Central memory CD8-positive, alpha-beta T cell (primary cell): ENCODE measurements around the gene ETV6.

Experiments used
- ATAC-seq: fragments of 150-1000 bp; cut with Tn5 transposase; replicated peaks from 2 replicates; pipeline ENCODE4 v1.10.0; 2022; ENCODE audit warnings: mild to moderate bottlenecking, moderate FRiP score, moderate number of reproducible peaks; ENCODE audit not compliant: poor library complexity, severe bottlenecking; ENCODE audit errors: extremely low read depth
- DNase-seq, 2 donors: peaks; one replicate each; pipeline ENCODE4 v3.0.0; 2021; ENCODE audit warnings: low spot score in 2 of 2
- H3K27ac Mint-ChIP-seq: one replicate; pipeline ENCODE4 v1.8.0; 2022; ENCODE audit warnings: low read depth, mild to moderate bottlenecking, moderate library complexity, mixed read lengths
- H3K27me3 Mint-ChIP-seq: one replicate; pipeline ENCODE4 v1.8.0; 2022; ENCODE audit warnings: mixed read lengths
- H3K36me3 Mint-ChIP-seq: one replicate; pipeline ENCODE4 v1.8.0; 2022; ENCODE audit warnings: mild to moderate bottlenecking, moderate library complexity, mixed read lengths; ENCODE audit not compliant: insufficient read depth
- H3K4me1 Mint-ChIP-seq: one replicate; pipeline ENCODE4 v1.8.0; 2022; ENCODE audit warnings: mixed read lengths
- H3K4me3 Mint-ChIP-seq: one replicate; pipeline ENCODE4 v1.8.0; 2022; ENCODE audit warnings: mild to moderate bottlenecking, moderate library complexity, mixed read lengths
- H3K9me3 Mint-ChIP-seq: one replicate; pipeline ENCODE4 v1.8.0; 2022; ENCODE audit warnings: mixed read lengths

The ETV6 gene

DNA sequence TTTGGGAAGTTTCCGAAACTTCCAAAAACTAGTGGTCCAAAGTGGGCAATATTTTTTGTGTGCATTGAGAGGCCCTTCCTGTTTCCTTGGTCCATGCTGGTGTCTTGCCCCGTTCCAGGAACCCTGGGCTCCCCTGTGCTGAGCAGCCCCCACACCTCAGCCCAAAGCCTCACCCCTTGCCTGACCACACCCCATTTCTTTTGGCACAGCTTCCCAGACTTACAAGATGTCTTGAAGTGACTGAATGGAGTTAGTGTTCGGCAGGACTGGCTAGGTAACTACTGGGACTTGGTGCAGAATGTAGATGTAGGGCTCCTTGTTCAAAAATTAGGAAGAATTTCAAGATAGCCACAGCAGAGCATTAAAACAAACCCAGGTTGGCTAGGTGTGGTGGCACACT is 68.6 kb downstream of the ETV6 start:
- no peak for DNase-seq
- no peaks in the 10 kb centered on the region for H3K27me3 Mint-ChIP-seq
- peaks cover 34% of the 10 kb centered on the region for H3K4me1 Mint-ChIP-seq
- no peak for ATAC-seq
- H3K27ac Mint-ChIP-seq = no peak overlapping the region
- H3K36me3 Mint-ChIP-seq = peaks cover 5% of the 10 kb centered on the region
- no peaks in the 10 kb centered on the region for H3K9me3 Mint-ChIP-seq
- no peak overlapping the region for H3K4me3 Mint-ChIP-seq

DNA sequence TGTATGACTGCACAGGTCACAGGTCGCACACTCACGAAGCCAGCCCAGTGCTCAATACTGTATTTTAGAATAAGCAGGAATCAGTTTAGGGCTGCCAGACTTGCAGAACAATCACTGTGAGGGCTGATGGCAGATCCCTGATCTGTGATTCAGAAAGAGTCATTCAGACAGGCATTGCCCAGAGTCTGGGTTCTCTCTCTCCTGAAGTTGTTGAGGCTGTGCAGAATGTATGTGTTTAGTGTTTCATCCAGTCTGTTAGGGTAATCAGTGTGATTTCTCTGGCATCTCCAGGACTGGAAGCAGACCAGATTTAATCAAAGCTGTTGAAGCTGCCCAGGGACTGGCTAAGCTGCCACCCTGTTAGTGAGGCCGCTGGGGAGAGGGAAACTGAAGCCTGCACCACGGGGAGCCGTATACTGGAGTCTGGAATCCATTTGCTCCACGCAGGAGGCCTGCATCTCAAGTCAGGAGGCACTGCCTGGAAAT is 69.3 kb downstream of the ETV6 start:
- DNase-seq = no peak
- Mint-ChIP-seq H3K36me3 (peaks cover 5% of the 10 kb centered on the region), H3K27me3 (no peaks in the 10 kb centered on the region), H3K27ac (no peak overlapping the region), H3K9me3 (no peaks in the 10 kb centered on the region), H3K4me3 (no peak overlapping the region), H3K4me1 (peaks cover 32% of the 10 kb centered on the region)
- no peak for ATAC-seq

DNA sequence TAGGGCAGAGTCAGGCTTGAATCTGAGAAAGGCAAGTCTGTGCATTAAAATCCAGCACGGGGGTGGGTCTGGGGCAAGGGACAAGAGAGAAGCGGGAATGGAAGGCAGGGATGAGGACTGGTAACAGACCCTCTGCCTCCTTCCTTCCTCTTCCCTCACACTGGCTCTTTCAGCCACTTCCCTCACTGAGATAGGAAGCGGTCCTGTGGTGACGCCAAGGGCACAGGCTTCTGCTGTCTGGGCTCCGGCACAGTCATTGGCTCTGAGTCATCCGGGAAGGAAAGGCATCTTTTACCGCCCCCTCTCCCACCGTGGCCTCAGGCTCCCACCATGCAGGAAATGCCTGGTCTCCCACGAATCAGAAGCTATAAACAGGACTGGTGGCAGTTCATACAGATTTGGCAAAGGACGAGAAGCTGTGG is 70.2 kb downstream of the ETV6 start:
- no peaks in the 10 kb centered on the region for H3K27me3 Mint-ChIP-seq
- H3K27ac Mint-ChIP-seq = no peak overlapping the region
- DNase-seq = no peak
- peaks cover 4% of the 10 kb centered on the region for H3K36me3 Mint-ChIP-seq
- peaks cover 30% of the 10 kb centered on the region for H3K4me1 Mint-ChIP-seq
- no peaks in the 10 kb centered on the region for H3K9me3 Mint-ChIP-seq
- peak; percentile 36 for ATAC-seq
- H3K4me3 Mint-ChIP-seq = no peak overlapping the region

DNA sequence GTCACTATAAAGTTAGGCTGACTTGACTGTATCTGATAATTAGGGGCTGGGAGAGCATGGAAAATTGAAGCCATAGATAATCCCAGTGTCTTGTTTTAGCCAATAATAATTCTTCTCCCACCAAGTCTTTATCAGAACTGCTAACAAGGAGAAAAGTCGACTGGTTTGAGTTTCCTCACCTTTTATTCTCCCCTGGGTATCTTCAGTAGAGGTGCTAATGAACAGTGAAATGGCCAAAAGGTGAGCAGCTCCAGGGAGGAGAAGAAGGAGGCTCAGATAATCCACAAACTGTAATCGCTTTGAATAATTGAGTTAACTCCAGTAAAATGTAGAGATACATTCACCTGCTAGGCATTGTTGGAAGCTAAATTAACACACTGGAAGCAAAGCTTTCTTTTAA is 72.6 kb downstream of the ETV6 start:
- ATAC-seq = no peak
- Mint-ChIP-seq H3K4me1 (peaks cover 40% of the 10 kb centered on the region), H3K4me3 (no peak overlapping the region), H3K9me3 (no peaks in the 10 kb centered on the region), H3K27me3 (no peaks in the 10 kb centered on the region), H3K36me3 (no peaks in the 10 kb centered on the region), H3K27ac (no peak overlapping the region)
- no peak for DNase-seq

DNA sequence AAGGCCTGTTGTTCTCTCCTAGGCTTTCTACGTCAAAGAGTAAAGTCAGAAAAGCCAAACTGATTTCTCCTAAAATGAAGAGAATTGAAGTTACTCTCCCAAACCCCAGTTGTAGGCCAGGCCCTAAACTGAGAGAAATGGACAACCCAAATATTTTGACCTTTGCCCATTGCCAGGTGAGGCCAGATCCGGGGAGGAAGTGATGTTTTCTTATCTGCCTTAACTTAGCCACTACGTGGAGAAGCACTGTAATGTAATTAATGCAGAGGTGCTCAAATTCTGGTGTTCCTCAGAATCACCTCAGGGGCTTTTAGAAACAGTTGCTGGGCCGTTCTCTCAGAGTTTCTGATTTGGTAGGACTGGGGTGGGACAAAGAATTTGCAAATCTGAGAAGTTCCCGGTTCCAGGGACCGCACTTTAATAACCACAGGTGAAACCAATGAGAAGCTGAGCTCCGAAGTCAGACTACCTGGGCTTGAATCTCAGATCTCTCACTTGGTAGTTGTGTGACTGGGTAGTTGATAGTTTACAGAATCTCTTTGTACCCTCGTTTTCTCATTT is 73.2 kb downstream of the ETV6 start:
- no peak overlapping the region for H3K27ac Mint-ChIP-seq
- DNase-seq (no peak), ATAC-seq (no peak)
- H3K4me1 Mint-ChIP-seq = peaks cover 45% of the 10 kb centered on the region
- H3K4me3 Mint-ChIP-seq = no peak overlapping the region
- no peaks in the 10 kb centered on the region for H3K36me3 Mint-ChIP-seq
- H3K9me3 Mint-ChIP-seq = no peaks in the 10 kb centered on the region
- H3K27me3 Mint-ChIP-seq = no peaks in the 10 kb centered on the region

DNA sequence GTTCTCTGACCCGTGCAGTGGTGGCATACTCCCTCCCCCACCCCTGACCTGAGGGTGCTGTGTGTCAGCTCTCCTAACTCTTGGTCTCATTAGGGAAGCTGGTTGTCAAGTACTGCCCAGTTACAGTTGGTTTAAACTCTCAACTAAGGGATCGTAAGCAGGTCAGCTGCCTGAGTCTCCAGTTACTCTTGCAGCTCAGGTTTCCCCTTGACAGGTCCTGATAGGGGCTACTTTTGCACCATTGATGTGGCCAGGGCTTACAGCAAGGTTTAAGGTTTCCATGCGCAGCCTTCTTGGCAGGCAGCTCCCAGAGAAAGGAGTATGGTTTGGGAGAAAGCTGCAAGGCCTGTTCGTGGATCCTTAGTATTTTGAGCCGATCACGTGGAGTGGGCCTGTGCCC is 74.5 kb downstream of the ETV6 start:
- no peak for ATAC-seq
- peak overlapping the region; percentile 30 for H3K27ac Mint-ChIP-seq
- no peak for DNase-seq
- H3K4me3 Mint-ChIP-seq = no peak overlapping the region
- peaks cover 46% of the 10 kb centered on the region for H3K4me1 Mint-ChIP-seq
- H3K27me3 Mint-ChIP-seq = no peaks in the 10 kb centered on the region
- H3K9me3 Mint-ChIP-seq = no peaks in the 10 kb centered on the region
- H3K36me3 Mint-ChIP-seq = no peaks in the 10 kb centered on the region

DNA sequence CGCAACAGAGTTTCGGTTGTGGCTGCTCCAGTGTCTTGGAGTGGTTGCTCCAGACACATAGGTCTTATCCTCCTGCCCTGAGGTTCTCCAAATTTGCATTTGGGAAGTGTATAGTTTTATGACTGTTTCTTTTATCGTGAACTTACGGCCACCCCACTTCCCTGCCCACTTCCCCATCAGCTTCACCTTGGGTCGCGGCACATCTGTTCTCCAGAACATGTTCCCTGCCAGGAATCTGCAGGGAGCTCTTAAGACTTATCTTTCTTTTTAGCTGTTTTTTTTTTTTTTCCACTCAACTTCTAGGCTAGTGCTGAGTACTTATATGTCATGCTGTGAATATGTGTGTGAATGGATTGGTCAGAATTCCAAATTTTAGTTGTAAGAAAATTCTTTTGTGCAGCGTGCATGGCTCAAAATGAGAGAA is 75.4 kb downstream of the ETV6 start:
- H3K36me3 Mint-ChIP-seq = no peaks in the 10 kb centered on the region
- peaks cover 46% of the 10 kb centered on the region for H3K4me1 Mint-ChIP-seq
- ATAC-seq (no peak), DNase-seq (no peak)
- no peak overlapping the region for H3K27ac Mint-ChIP-seq
- no peaks in the 10 kb centered on the region for H3K9me3 Mint-ChIP-seq
- no peak overlapping the region for H3K4me3 Mint-ChIP-seq
- no peaks in the 10 kb centered on the region for H3K27me3 Mint-ChIP-seq

DNA sequence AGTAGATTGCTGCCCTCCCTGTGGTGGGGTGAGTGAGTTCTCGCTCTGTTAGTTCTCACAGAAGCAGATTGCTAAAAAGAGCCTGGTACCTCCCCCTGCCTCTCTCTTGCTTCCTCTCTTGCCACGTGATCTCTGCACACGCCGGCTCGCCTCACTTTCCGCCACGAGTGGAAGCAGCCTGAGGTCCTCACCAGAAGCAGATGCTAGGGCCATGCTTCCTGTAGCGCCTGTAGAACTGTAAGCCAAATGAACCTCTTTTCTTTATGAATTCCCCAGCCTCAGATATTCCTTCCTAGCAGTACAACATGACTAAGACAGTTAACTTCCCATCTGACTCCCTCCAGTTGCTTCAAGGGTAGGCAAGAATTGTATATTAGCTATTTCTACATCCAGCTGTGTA is 76.2 kb downstream of the ETV6 start:
- DNase-seq (no peak), ATAC-seq (no peak)
- Mint-ChIP-seq H3K4me1 (peaks cover 49% of the 10 kb centered on the region), H3K9me3 (no peaks in the 10 kb centered on the region), H3K27me3 (no peaks in the 10 kb centered on the region), H3K4me3 (no peak overlapping the region), H3K36me3 (no peaks in the 10 kb centered on the region), H3K27ac (no peak overlapping the region)

DNA sequence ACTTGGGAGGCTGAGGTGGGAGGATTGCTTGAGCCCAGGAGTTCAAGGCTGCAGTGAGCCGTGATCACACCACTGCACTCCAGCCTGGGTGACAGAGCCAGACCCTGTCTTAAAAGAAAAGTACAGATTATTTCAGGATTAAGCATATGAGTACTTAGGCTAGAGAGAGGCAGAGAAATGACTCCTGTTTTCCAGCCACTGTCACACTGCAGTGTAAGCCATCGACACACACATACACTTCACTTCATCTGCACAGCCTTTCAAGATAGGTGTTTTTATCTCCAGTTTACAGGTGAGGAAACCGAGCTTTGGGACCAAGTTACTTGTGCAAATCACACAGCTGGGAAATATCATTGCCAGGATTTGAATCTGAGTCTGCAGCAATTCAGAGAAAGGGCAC is 77.2 kb downstream of the ETV6 start:
- peak overlapping the region; percentile 22 for H3K27ac Mint-ChIP-seq
- no peak overlapping the region for H3K4me3 Mint-ChIP-seq
- no peaks in the 10 kb centered on the region for H3K27me3 Mint-ChIP-seq
- H3K9me3 Mint-ChIP-seq = no peaks in the 10 kb centered on the region
- H3K36me3 Mint-ChIP-seq = no peaks in the 10 kb centered on the region
- ATAC-seq (no peak), DNase-seq (no peak)
- H3K4me1 Mint-ChIP-seq = peaks cover 55% of the 10 kb centered on the region

DNA sequence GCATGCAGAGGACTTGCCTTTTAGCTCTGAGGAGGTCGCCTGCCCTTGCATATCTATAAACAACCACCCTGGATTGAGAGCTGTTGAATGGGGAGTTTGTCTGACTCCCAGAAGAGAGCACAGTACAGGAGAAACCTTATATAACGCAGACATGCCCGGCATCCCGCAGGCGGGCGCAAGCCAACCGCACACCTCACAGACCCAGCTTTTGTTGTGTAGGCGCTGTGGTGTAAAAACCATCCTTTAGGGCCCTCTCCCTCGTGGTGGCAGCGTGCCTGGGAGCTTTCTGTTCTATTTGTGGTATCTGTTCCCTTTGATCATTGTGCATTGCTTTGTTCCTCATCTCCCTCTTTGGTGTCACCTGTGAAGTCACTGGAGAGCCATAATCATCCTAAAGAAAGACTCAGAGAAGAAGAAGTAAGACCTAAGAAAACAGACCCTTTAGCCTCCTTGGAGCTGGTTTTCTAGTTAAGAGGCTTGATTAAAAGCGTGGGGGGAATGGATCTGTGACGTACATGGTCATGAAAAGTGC is 77.7 kb downstream of the ETV6 start:
- no peak for DNase-seq
- no peaks in the 10 kb centered on the region for H3K36me3 Mint-ChIP-seq
- H3K27ac Mint-ChIP-seq = no peak overlapping the region
- no peaks in the 10 kb centered on the region for H3K27me3 Mint-ChIP-seq
- no peak overlapping the region for H3K4me3 Mint-ChIP-seq
- peak; percentile 35 for ATAC-seq
- H3K4me1 Mint-ChIP-seq = peaks cover 60% of the 10 kb centered on the region
- H3K9me3 Mint-ChIP-seq = no peaks in the 10 kb centered on the region

DNA sequence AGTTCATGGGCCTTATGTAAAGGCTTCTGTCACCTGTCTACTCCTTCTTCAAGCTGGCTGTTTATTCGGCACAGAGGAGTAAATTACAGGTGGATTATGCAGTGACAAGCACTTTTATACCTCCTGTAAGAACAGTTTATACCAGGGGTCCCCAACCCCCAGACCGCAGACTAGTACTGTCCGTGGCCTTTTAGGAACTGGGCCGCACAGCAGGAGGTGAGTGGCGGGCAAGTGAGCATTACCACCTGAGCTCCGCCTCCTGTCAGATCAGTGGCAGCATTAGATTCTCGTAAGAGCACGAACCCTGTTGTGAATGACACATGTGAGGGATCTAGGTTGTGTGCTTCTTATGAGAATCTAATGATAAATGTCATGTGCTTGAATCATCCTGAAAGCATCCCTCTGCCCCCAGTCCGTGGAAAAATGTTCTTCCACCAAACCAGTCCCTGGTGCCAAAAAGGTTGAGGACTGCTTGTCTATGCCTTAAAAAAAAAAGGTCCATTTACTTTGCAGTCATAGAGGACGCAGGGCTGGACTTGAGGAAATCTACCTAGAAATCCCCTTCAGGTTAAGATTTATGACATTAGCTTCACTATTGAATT is 78.8 kb downstream of the ETV6 start:
- no peak for ATAC-seq

DNA sequence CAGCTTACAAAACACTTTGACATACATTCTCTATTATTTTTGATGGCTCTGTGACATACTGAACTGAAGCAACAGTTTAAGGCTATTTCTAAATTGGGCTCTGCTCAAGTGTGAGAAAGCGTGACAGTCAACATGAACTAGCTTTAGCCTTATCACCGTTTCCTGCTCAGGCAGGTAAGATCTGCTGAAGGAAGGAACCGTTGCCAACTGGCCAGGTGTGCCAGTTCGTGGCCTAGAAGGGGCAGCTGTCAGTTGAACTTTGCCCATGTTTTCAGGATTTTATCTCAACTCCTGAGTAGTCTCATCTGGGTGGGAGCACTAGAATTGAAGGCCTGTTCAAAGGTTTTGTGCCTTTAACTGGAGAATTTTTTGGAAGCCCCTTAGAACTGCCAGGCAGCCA is 79.5 kb downstream of the ETV6 start:
- Mint-ChIP-seq H3K36me3 (no peaks in the 10 kb centered on the region), H3K27me3 (no peaks in the 10 kb centered on the region), H3K4me1 (peaks cover 63% of the 10 kb centered on the region), H3K4me3 (no peak overlapping the region), H3K9me3 (no peaks in the 10 kb centered on the region), H3K27ac (no peak overlapping the region)
- DNase-seq = no peak
- ATAC-seq = no peak

More for the DNA sequence above, 78.8 kb downstream of the ETV6 start:
- Mint-ChIP-seq H3K9me3 (no peaks in the 10 kb centered on the region), H3K36me3 (no peaks in the 10 kb centered on the region), H3K27me3 (no peaks in the 10 kb centered on the region), H3K27ac (no peak overlapping the region), H3K4me3 (no peak overlapping the region), H3K4me1 (peaks cover 69% of the 10 kb centered on the region)
- DNase-seq = no peak

DNA sequence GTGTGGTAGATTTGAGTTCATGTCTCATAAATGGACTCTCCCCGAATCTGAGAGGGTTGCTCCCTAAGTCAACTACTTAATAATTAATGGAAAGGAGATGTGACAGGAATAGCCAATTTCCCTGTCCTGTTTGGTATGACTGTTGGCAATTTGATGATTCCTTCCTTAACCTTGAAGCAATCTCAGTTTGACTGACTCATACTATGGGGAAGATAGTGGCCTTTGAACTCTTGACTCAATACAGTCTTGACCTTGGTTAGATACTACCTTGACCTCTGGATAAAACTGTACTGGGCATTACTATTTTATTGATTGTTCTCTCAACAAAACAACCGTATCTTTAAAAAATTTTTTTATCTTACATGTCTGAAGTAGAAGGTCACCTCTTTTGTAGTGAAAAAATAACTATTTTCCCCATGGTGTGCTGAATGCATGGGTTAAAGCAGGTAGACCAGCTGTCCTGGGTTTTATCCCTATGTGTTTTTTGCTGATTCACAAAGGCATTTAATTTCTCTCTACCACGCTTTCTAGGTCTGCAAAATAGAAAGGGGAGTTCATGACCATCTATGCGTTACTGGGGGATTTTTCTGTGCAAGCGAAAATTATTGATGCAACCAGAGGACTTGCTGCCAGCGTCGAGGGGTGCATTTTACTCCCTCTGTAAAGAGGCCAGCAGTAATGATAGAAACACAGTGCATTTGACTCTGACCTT is 80.1 kb downstream of the ETV6 start:
- Mint-ChIP-seq H3K36me3 (peaks cover 2% of the 10 kb centered on the region), H3K27ac (no peak overlapping the region), H3K4me1 (peaks cover 58% of the 10 kb centered on the region), H3K9me3 (no peaks in the 10 kb centered on the region), H3K27me3 (no peaks in the 10 kb centered on the region), H3K4me3 (no peak overlapping the region)
- no peak for ATAC-seq
- no peak for DNase-seq
